ENCODE data around the gene COL9A3. TPM values are rescaled to one million over a fixed set of nuclear protein-coding genes. Genes with fewer than 3 reads are reported as not detected.

COL9A3 gene
- total RNA-seq, 1 experiment from 2014 or later, result 136 TPM

DNA sequence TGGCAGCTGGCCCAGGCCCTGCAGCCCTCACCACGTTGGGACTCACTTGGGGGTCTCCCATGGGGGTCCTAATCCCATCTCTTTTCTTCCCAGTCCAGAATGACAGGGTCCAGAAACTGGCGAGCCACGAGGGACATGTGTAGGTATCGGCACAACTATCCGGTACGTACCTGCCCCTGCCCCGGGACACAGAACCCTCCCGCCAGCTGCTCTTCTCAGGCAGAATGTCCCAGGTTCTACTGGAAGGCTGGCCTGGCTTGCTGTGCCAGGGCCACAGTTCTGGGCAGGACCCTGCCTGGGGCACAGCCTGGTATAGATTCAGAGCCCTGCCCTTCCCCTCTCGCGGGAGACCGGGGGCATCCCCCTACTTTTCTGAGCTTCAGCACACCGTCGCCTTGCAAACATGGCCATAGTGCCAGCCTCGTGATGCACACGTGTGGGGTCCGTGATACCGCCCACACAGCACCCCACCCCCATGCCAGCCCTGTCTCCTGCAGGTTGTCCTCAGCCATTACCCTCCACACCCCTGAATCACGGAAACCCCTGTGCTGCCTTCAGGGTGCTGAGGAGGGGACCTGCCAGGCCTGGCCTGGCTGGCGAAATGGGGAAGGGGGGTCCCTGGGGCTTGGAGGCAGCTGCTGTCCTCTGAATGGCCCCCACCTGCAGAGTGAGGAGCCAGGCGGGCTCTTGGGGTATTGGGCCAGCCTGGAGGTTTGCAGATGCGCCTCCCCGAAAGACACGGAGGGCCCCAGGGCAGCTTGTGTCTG is 9.2 kb upstream of the COL9A3 start (continued):
- TF ChIP-seq, protein P1, sequence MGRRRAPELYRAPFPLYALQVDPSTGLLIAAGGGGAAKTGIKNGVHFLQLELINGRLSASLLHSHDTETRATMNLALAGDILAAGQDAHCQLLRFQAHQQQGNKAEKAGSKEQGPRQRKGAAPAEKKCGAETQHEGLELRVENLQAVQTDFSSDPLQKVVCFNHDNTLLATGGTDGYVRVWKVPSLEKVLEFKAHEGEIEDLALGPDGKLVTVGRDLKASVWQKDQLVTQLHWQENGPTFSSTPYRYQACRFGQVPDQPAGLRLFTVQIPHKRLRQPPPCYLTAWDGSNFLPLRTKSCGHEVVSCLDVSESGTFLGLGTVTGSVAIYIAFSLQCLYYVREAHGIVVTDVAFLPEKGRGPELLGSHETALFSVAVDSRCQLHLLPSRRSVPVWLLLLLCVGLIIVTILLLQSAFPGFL (CRISPR knock-in tag; IDR thresholded peaks at IDR 0.05; ENCODE audit: borderline replicate concordance), result no peak
- TF ChIP-seq HMGA2 (CRISPR knock-in tag; IDR thresholded peaks at IDR 0.05) (no peak), NFYB (CRISPR knock-in tag; conservative IDR thresholded peaks at IDR 0.05; ENCODE audit: low read depth) (no peak), ESRRA (CRISPR knock-in tag; IDR thresholded peaks at IDR 0.05; ENCODE audit: borderline replicate concordance) (no peak), RELA (CRISPR knock-in tag; IDR thresholded peaks at IDR 0.05; ENCODE audit: borderline replicate concordance) (no peak), KAT7 (CRISPR knock-in tag; IDR thresholded peaks at IDR 0.05; ENCODE audit: borderline replicate concordance) (no peak), OVOL2 (CRISPR knock-in tag; IDR thresholded peaks at IDR 0.05; ENCODE audit: borderline replicate concordance) (no peak)
- TF ChIP-seq, protein P2, sequence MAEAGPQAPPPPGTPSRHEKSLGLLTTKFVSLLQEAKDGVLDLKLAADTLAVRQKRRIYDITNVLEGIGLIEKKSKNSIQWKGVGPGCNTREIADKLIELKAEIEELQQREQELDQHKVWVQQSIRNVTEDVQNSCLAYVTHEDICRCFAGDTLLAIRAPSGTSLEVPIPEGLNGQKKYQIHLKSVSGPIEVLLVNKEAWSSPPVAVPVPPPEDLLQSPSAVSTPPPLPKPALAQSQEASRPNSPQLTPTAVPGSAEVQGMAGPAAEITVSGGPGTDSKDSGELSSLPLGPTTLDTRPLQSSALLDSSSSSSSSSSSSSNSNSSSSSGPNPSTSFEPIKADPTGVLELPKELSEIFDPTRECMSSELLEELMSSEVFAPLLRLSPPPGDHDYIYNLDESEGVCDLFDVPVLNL (CRISPR knock-in tag; IDR thresholded peaks at IDR 0.05; ENCODE audit: borderline replicate concordance, low read depth), result no peak
- TF ChIP-seq, protein P3, sequence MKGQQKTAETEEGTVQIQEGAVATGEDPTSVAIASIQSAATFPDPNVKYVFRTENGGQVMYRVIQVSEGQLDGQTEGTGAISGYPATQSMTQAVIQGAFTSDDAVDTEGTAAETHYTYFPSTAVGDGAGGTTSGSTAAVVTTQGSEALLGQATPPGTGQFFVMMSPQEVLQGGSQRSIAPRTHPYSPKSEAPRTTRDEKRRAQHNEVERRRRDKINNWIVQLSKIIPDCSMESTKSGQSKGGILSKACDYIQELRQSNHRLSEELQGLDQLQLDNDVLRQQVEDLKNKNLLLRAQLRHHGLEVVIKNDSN (CRISPR knock-in tag; IDR thresholded peaks at IDR 0.05), result no peak
- TF ChIP-seq, protein P4, sequence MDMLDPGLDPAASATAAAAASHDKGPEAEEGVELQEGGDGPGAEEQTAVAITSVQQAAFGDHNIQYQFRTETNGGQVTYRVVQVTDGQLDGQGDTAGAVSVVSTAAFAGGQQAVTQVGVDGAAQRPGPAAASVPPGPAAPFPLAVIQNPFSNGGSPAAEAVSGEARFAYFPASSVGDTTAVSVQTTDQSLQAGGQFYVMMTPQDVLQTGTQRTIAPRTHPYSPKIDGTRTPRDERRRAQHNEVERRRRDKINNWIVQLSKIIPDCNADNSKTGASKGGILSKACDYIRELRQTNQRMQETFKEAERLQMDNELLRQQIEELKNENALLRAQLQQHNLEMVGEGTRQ (CRISPR knock-in tag; IDR thresholded peaks at IDR 0.05), result no peak
- TF ChIP-seq, protein P5, sequence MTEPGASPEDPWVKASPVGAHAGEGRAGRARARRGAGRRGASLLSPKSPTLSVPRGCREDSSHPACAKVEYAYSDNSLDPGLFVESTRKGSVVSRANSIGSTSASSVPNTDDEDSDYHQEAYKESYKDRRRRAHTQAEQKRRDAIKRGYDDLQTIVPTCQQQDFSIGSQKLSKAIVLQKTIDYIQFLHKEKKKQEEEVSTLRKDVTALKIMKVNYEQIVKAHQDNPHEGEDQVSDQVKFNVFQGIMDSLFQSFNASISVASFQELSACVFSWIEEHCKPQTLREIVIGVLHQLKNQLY (CRISPR knock-in tag; IDR thresholded peaks at IDR 0.05), result no peak

DNA sequence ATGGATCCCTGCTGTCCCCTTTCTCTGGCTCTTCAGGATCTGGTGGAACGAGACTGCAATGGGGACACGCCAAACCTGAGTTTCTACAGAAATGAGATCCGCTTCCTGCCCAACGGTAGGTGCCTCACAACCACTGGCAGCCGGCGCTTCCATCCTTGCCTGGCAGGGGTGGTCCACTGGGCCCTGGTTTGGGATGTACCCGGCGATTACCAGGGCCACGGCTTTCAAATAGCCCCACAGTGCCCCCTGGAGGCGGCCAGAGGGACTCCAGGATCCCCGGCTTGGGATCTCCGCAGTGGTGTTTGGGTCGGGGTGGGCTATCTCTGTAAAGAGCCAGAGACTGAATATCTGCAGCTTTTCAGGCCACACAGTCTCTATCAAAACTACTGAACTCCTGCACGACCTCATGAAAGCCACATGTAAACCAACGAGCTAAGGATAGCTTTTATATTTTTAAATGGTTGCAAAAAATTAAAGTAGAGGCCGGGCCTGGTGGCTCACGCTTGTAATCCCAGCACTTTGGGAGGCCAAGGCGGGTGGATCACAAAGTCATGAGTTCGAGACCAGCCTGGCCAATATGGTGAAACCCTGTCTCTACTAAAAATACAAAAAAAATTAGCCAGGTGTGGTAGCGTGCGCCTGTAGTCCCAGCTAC is 8.5 kb upstream of the COL9A3 start:
- H3K4me1 Mint-ChIP-seq, result peaks cover 11% of the 10 kb centered on the region
- ChIA-PET CTCF (interaction anchor here (0.6 to 2.9 kb wide), 10 partner anchors 8 to 252 kb away, joined by 3 to 17 read pairs (median 6); partner anchors contain the start of genes COL9A3 and MRGBP), POLR2A (no interaction called here)
- ATAC-seq (peak; percentile 73), DNase-seq (ENCODE audit: low spot score) (peak; percentile 88)
- peaks cover 7% of the 10 kb centered on the region; the same call in 1 of the 2 replicates for H3K27me3 Mint-ChIP-seq (ENCODE audit: low read depth)
- peaks cover 3% of the 10 kb centered on the region; the same call in 1 of the 2 replicates for H3K36me3 Mint-ChIP-seq
- H3K27ac Mint-ChIP-seq, result 0 out of 2 replicates have a peak overlapping the region, but pooled peaks have one; percentile 45
- TF ChIP-seq, protein P6, sequence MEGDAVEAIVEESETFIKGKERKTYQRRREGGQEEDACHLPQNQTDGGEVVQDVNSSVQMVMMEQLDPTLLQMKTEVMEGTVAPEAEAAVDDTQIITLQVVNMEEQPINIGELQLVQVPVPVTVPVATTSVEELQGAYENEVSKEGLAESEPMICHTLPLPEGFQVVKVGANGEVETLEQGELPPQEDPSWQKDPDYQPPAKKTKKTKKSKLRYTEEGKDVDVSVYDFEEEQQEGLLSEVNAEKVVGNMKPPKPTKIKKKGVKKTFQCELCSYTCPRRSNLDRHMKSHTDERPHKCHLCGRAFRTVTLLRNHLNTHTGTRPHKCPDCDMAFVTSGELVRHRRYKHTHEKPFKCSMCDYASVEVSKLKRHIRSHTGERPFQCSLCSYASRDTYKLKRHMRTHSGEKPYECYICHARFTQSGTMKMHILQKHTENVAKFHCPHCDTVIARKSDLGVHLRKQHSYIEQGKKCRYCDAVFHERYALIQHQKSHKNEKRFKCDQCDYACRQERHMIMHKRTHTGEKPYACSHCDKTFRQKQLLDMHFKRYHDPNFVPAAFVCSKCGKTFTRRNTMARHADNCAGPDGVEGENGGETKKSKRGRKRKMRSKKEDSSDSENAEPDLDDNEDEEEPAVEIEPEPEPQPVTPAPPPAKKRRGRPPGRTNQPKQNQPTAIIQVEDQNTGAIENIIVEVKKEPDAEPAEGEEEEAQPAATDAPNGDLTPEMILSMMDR (IDR thresholded peaks at IDR 0.05), result peak; percentile 89
- TF ChIP-seq, protein P7, sequence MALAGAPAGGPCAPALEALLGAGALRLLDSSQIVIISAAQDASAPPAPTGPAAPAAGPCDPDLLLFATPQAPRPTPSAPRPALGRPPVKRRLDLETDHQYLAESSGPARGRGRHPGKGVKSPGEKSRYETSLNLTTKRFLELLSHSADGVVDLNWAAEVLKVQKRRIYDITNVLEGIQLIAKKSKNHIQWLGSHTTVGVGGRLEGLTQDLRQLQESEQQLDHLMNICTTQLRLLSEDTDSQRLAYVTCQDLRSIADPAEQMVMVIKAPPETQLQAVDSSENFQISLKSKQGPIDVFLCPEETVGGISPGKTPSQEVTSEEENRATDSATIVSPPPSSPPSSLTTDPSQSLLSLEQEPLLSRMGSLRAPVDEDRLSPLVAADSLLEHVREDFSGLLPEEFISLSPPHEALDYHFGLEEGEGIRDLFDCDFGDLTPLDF (CRISPR knock-in tag; IDR thresholded peaks at IDR 0.05), result no peak
- no peak overlapping the region for H3K4me3 Mint-ChIP-seq
- no peaks in the 10 kb centered on the region for H3K9me3 Mint-ChIP-seq

Data from WTC11 (cell line).